ENCODE measurements around the gene LAMB1. TPM values are rescaled to one million over a fixed set of nuclear protein-coding genes. Genes with fewer than 3 reads are reported as not detected.
"Not testable (repeated sequence)": the region's sequence is repeated elsewhere in the genome, so short reads cannot be mapped to it uniquely, and the experiment has no call there.

LAMB1 gene
- total RNA-seq, 1 experiment from 2014 or later = 32.0 TPM

DNA sequence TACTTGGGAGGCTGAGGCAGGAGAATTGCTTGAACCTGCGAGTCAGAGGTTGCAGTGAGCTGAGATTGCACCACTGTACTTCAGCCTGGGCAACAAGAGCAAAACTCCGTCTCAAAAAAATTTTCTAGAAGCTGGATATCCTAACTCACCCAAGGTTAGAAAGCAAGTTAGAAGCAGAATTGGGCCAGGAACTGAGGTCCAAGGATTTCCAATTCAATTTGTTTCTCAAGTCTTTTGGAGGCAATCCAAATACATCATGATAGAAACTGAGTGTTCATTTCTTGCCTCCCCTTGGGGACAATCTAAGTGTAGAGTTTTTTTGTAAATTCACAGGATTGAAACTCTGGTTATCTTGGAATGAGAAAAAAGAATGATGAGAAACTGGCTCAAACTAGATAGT lies 45.5 kb downstream of the LAMB1 start:
- ATAC-seq (no peak), DNase-seq (ENCODE audit: low read depth, low spot score) (no peak)
- Histone ChIP-seq H3K4me1 (ENCODE audit: control insufficient read depth in 1 of 2, insufficient read depth in 2 of 2, low read length in 2 of 2) (peaks cover 0 to 3% of the 10 kb centered on the region in 2 experiments; a peak in 2 of 4 replicates), H3K4me3 (replicated peaks in 1 of 2; ENCODE audit: low read depth in 1 of 2, low read length in 2 of 2) (no peak overlapping the region), H2AFZ (ENCODE audit: low read depth, low read length, poor library complexity, severe bottlenecking) (no peak overlapping the region), H3K27me3 (ENCODE audit: insufficient read depth, low read length) (no peaks in the 10 kb centered on the region), H3K79me2 (ENCODE audit: insufficient read depth, low read length) (no peaks in the 10 kb centered on the region), H3K4me2 (ENCODE audit: low read length) (no peak overlapping the region), H3K9ac (ENCODE audit: low read length) (no peak overlapping the region), H3K9me3 (ENCODE audit: control insufficient read depth in 1 of 2, insufficient read depth in 1 of 2, low read depth in 1 of 2, low read length in 2 of 2) (no peaks in the 10 kb centered on the region), H4K20me1 (ENCODE audit: insufficient read depth) (no peaks in the 10 kb centered on the region), H3K36me3 (ENCODE audit: control insufficient read depth in 1 of 2, insufficient read depth in 2 of 2, low read length in 2 of 2) (peaks cover 0 to 22% of the 10 kb centered on the region in 2 experiments; a peak in 2 of 4 replicates), H3K9me2 (ENCODE audit: insufficient read depth) (no peaks in the 10 kb centered on the region), H3K27ac (ENCODE audit: low read depth, low read length) (no peak overlapping the region)
- TF ChIP-seq JUND (IDR thresholded peaks at IDR 0.05) (no peak), ZNF274 (IDR thresholded peaks at IDR 0.05; ENCODE audit: low read depth, low read length) (no peak)
- TF ChIP-seq, protein P1, sequence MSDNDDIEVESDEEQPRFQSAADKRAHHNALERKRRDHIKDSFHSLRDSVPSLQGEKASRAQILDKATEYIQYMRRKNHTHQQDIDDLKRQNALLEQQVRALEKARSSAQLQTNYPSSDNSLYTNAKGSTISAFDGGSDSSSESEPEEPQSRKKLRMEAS (IDR thresholded peaks at IDR 0.05) = no peak
- TF ChIP-seq, protein P2, sequence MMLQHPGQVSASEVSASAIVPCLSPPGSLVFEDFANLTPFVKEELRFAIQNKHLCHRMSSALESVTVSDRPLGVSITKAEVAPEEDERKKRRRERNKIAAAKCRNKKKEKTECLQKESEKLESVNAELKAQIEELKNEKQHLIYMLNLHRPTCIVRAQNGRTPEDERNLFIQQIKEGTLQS (IDR thresholded peaks at IDR 0.05) = no peak
- CTCF ChIA-PET = no interaction called here
- BruUV-seq (replicated peaks) = no TSS peak
- POLR2A ChIA-PET = no interaction called here
- intact Hi-C loops (cut with micrococcal nuclease) = no loop called here
- RAD21 ChIA-PET (ENCODE audit: low non-redundant PET in 1 of 2, low total read pairs in 2 of 2, uncharacterized antibody in 2 of 2, unreplicated experiment in 2 of 2) = no interaction called here

DNA sequence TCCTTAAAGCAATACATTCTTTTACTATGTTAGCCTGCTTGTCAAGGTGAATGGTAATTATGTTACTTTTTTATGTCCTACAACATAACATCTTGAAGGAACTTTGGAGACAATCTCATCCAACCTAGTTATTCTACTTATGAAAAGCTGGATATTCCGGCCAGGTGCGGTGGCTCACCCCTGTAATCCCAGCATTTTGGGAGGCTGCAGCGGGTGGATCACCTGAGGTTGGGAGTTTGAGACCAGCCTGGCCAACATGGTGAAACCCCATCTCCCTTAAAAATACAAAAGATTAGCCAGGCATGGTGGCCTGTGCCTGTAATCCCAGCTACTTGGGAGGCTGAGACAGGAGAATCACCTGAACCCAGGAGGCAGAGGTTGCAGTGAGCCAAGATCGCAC lies 46.0 kb downstream of the LAMB1 start:
- intact Hi-C loops (cut with micrococcal nuclease); H4K20me1 ChIP-seq (ENCODE audit: insufficient read depth); H3K27me3 ChIP-seq (ENCODE audit: insufficient read depth, low read length); H3K4me3 ChIP-seq (replicated peaks in 1 of 2; ENCODE audit: low read depth in 1 of 2, low read length in 2 of 2); POLR2A ChIA-PET; H3K9me2 ChIP-seq (ENCODE audit: insufficient read depth); H2AFZ ChIP-seq (ENCODE audit: low read depth, low read length, poor library complexity, severe bottlenecking); H3K27ac ChIP-seq (ENCODE audit: low read depth, low read length); H3K79me2 ChIP-seq (ENCODE audit: insufficient read depth, low read length); DNase-seq (ENCODE audit: low read depth, low spot score); H3K4me1 ChIP-seq (ENCODE audit: control insufficient read depth in 1 of 2, insufficient read depth in 2 of 2, low read length in 2 of 2); H3K9me3 ChIP-seq (ENCODE audit: control insufficient read depth in 1 of 2, insufficient read depth in 1 of 2, low read depth in 1 of 2, low read length in 2 of 2); ATAC-seq; H3K4me2 ChIP-seq (ENCODE audit: low read length); CTCF ChIA-PET; RAD21 ChIA-PET (ENCODE audit: low non-redundant PET in 1 of 2, low total read pairs in 2 of 2, uncharacterized antibody in 2 of 2, unreplicated experiment in 2 of 2); H3K9ac ChIP-seq (ENCODE audit: low read length); BruUV-seq (replicated peaks): not testable (repeated sequence)
- peaks cover 0 to 22% of the 10 kb centered on the region in 2 experiments; a peak in 2 of 4 replicates for H3K36me3 ChIP-seq (ENCODE audit: control insufficient read depth in 1 of 2, insufficient read depth in 2 of 2, low read length in 2 of 2)

Measured in HCT116 (cell line).